Measurements from ENCODE around the gene CSNK1A1.
"Not testable (repeated sequence)": the region's sequence is repeated elsewhere in the genome, so short reads cannot be mapped to it uniquely, and the experiment has no call there.

Gene CSNK1A1

DNA sequence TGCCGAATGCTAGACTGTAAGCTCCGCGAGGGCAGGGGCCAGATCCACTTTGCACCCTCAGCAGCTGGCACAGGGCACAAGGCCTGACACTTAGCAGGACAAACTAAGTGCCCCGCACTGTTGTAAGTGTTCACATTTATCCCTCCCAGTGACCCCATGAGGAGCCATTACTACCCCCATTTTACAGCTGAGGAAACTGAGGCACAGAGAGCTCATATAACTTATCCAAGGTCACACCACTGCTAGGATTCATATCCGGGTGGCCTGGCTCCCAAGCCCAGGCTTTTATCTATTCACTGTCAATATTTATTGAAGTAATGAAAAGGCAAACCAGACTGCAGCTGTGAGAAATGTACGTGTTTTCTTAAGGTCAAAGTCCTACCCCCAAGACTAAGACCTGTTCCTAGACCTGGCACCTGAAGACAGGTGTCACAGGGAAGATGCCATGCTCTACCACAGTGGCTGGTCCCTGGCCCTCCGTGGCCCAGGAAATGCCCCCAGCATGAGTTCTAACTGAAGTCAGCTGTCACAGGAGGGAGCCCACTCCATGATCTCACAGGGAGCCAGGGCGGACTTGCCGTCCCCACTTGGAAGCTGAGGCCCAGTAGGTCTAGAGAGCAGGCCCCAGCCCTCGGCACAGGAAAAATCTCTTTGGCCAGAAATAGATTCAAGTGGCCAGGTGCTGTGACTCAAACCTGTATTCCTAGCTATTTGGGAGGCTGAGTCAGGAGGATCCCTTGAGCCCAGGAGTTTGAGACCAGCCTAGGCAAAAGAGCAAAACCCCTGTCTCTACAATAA, 97.4 kb downstream of the CSNK1A1 start:
- no peak for DNase-seq

DNA sequence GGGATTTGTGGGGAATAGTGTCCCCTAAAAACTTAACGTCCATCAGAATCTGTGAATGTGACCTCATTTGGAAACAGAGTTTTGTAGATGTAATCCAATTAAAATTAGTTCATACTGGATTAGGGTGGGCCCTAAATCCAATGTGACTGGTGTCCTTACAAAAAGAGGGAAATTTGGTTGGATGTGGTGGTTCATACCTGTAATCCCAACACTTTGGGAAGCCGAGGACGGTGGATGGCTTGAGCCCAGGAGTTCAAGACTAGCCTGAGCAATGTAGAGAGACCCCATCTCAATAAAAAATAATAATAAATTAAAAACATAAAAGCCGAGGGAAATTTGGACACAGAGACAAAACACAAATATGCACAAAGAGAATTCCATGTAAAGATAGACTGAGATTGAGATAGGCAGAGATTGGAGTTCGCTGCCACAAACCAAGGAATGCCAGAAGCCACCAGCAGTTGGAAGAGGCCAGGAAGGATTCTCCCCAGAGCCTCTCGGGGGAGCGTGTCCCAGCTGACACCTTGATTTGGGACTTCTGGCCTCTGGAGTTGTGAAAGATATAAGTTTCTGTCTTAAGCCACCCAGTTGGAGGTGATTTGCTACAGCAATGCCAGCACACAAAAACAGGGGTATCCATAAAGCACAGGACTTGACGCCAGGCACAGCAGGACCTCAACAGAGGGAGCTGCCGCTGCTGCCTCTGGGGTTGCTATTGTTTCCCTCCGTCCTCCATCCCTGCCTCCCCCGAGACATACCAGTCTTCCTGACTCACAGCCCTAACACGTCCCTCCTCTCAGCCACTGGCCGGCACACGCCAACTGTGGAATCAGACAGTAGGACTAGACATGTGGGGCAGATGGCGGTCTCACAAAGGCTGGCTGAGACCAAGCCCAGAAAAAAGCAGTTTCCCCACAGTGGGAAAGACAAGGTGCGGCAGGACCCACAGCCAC, 98.3 kb downstream of the CSNK1A1 start:
- no peak for DNase-seq

DNA sequence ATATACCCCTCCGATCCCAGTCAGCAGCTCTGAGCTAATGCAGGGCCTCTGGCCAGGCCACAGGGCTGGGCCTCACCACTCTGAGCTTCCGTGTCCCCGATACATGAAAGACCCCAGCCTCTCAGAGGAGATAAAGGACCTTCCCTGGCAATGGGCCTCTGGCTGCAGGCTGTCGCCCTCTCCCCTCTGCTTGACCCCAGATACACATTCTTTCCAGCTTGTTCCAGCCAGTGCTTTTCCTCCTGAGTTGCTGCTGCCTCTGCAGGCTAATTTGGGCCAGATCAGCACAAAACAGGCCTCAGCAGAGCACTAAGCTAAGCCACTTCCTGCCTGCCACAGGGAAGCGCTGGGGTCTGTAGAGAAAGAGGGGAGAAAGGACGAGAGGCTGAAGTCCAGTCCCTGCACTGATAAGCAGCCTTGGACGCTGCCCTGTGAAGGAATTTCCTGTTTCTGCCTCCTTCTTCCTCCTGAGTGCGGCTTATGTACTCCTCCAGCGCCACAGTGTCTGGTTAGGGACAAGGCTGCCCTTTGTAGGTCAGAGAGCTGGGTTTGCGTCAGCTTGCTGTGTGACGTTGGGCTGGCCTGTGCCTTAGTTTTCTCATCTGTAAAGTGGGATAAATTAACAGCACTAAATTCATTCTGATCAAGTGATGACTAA, 99.1 kb downstream of the CSNK1A1 start:
- no peak for DNase-seq

DNA sequence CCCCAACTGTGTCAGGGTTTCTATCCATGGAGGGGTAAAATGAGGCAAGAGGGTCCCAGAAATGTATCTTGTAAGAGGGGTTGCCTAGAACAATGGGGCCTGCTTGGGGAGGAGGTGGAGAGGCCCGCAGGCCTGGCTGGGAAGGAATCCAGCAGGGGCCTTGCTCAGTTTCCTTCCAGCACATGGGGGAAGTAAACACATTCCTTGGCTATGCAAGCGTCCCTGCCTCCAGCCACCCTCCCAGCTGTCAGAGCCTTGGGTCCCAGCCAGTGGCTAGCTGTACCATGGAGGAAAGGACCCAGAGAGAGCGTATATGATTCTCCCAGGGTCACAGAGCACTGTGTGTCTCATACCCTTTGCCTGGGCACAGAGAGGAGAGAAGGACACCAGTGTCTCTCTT, 101.0 kb downstream of the CSNK1A1 start:
- DNase-seq, result no peak

DNA sequence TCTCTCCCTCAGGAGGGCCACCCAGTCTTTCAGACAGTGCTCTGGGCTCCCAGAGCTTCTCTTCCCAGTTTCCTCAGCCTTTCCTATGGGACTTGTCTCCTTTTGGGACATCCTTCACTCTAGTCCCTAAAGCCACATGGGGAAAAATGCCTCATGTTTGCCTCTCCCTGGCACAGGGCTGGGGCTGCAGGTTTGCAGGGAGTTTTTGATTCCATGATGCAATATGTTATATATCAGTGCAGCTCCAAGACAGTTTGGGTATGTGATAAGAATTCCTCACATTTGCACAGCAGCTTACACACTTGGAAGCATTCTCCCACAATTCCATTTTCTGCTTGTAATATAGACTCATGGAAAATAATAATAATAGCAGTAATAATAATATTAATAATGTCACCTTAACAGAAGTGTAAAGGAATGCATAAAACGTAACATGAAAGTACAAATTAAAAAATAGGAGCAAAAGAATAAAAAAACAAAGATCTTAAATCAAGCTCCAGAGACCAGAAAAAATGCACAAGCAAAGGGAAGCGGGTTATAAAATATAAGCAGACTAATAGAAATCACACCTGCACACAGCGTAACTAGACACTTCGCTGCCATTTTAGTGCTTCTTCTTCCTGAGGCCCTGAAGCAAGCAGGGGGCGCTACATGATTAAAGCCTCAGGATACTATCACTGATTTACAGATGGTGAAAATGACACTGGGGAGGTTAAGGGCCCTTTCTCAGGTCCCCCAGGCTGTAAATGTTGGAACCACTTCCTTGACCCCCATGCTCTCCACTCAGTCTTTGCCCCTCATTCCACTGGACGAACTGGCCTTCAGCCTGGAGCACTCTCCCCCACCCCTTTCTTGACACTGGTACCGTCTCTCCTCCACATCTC, 102.2 kb downstream of the CSNK1A1 start:
- DNase-seq, result no peak

DNA sequence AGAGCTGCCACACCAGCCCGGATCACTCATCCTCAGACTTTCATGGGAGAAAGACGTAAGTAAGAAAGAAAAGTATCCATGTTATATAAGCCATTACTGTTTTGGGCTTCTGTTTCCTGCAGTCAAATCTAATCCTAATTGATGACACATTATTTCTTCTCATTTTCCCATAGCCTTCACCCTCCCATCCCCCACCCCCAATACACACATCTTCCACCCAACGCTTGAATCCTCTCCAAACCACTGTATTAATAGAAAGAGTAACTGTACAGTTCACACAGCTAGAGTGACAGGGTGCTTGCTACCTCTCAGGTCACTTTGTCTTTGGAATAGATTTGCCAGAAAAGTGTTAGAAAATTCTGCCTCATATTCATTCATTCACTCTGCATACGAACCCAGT, 102.8 kb downstream of the CSNK1A1 start:
- DNase-seq, result no peak

DNA sequence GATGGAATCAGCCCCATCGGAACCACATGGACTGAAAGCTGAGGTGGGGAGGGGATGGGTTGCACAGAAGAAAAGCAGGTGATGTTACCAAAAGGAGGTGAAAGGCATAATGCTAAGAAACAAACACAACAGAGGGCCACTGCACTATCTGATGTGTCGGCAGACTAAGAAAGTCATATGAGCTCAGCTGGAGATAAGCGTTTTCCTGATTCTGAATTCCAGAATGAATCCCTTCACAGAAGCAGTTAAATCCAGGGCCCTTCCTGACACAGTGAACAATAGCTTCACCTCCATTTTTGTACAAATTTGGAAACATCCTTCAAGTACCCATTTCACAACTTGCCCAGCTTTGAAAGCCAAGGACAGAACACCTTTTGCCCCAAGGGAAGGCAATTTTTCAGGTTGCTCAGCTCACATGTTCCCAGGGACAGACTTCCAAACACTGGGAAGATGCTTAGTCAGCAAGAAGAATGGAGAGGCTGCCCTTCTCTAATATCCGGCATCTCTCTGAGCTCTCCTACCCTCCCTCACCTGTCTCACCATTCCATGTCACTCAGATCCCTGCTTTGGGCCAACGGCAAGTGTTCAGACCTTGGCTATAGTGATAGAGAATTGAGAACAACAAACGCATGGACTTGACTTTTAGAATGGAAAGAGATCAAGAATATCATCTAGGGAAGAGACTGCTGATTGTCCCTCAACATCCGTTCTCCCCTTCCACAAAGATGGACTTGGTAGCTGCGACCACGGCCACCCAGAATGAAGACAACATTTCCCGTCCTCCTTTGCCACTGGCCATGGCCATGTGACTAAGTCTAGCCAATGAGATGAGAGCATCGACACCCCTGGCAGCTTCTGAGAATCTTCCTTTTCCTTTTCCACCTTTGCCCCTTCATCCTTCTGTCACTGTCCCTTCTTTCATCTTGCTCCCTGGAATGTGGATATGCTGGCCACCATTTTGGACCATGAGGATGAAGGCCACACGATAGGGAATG, 103.6 kb downstream of the CSNK1A1 start:
- no peak for DNase-seq

DNA sequence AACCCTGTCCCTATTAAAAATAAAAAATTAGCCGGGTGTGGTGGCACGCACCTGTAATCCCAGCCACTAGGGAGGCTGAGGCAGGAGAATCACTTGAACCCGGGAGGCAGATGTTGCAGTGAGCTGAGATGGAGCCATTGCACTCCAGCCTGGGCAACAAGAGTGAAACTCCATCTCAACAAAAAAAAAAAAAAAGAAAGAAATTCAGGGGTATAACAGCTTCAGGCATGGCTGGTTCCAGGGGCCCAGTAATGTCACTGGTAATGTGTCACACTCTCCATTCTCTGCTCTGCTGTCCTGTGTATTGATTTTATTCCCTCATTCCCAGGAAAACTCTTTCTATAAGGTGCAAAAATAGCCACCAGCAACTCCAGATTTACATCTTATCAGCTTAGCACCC, 104.4 kb downstream of the CSNK1A1 start:
- not testable (repeated sequence) for DNase-seq

DNA sequence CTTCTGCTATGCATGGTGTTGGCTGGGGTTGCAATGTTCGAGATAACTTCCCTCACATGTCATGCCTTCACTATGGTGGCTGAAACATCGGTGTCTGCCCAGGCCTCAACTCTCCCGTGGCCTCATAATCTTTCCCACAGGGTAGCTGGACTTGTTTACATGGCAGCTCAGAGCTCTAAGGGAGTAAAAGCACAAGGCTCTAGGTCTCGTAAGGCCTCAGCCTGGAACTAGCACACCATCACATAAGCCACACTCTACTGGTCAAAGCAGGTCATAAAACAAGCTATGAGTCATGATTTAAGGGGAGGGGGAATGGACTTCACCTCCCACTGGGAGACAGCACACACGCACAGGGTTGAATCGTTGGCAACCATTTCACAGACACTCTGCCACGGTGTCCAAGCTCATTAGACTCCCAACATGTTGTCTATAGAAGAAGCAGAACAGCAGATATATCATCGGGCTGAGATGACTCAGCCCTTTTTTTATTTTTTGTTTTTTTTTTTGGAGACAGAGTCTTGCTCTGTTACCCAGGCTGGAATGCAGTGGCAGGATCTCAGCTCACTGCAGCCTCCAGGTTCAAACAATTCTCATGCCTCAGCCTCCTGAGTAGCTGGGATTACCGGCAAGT, 105.4 kb downstream of the CSNK1A1 start:
- no peak for DNase-seq

DNA sequence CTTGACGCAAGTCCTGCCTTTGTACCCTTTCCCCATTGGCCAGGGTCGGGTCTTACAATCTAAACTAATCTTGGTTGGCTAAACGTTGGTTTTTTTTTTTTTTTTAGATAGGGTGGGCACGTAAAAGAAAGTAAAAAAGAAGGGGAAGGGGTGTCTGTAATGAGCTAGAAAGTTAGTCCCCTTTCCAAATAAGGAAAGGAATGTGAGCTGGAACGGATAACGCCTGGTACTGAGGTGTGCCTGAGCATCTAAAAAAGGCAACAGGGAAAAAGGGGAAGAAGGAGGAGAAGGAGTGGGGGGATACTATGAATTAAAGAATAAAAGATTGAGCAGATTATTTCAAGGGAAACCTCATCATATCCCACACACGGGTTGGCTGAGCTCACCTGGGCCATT, 105.9 kb downstream of the CSNK1A1 start:
- DNase-seq, result no peak

DNA sequence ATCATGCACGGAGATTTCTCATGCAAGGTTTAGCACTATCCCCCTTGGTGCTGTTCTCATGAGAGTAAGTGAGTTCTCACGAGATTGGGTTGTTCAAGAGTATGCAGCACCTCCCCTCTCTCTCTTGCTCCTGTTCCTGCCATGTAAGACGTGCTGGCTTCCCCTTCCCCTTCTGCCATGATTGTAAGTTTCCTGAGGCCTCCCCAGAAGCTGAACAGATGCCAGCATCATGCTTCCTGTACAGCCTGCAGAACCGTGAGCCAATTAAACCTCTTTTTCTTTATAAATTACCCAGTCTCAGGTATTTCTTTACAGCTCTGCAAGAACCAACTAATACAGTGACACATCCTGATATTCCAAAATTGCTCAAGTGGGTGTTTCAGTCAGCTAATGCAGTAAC, 106.8 kb downstream of the CSNK1A1 start:
- not testable (repeated sequence) for DNase-seq

DNA sequence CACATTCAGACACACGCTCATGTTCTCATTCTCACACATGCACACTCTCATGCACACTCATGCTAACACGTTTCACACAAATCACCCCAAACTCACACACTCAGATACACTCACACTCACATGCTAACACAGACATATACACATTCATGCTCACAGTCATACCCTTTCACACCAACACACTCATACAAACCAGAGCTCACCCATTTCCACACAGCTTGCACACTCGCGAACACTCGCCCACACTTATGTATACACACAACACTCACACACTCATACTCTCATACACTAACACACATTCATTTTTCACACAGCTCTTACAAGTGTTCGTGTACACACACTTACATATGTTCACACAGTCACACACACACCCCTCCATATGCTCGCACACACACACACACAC, 108.0 kb downstream of the CSNK1A1 start:
- DNase-seq, result no peak

DNA sequence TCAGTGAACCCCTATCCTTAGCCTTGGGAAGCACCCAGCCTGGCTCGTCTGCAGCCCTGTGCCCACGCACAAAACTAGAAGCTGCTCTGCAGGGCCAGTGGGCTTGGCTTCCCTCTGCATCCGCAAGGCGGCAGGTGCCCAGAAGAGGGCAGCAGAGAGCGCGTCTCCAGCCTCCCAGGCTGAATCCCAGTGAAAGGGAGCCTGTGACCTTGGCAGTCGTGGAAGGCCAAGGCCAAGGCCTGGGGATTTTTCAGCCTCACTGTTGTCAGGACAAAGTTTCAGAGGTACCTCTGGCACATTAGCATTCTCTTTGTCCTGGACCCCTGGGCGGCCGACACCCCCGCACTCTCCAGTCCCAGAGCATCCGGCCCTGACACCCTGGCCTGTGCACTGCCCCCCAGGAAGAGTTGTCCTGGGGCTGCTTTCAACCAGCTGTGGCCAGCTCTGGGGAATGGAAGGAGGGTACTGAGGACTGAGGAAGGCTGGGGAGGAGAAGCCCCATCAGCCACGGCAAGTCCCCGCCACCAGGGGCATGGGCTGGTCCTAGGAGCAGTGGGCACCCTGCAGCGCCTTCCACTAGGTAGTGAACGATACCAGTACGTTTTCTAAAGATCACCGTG, 108.6 kb downstream of the CSNK1A1 start:
- peak; percentile 89 for DNase-seq
